Stimulated activated CD4-positive, alpha-beta T cell treated with anti-CD3 and anti-CD28 coated beads, Interleukin-12 subunit alpha, Interleukin-12 subunit beta, amount 100 ng/mL, for 24 hours (primary cell): ENCODE data around the gene METAP1D.

Experiments
- DNase-seq, 2 experiments: peaks; one replicate each; pipeline ENCODE4 v3.0.0-alpha.2; 2020; ENCODE audit warnings: low read depth in 2 of 2

METAP1D gene

DNA sequence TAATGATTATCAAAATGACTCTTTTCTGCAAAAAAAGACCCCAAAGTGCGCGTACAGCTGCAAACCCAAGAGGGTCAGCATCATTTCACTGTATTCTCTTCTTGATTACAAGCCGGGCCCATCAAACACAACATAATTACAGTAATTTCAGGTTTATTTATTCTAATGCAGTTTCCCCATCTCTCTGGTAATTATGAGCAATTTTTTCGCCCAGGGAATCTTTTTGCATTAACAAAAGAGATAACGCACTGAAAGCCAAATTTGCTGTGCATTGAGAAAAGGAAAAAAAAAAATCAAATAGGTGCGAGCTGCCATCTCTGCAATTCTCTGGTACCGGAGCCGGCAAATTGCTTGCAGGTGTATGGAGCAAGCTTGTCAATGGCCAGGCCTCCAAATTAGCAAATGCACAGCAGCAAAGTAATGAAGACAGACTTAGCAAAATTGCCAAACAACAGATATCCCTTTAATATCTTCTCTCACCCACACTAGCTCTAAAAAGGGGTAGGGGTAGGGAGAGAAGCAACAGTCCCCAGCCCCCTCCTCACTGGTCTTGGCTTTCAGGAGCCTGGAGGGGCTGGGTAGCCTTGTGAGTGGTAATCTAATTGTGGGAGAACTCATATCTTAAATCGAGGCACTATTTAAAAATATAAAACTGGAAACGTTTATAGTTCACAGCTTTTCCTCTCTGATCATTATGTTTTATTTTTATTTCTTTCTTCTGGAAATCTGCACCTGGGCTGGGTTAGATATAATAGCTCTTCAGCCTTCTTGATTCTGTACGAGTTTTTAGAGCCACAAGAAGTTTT, 92.2 kb downstream of the METAP1D start:
- DNase-seq = no peak

GRCh38 chr2:172092716-172093415, 93.1 kb downstream of the METAP1D start:
- DNase-seq = no peak

DNA sequence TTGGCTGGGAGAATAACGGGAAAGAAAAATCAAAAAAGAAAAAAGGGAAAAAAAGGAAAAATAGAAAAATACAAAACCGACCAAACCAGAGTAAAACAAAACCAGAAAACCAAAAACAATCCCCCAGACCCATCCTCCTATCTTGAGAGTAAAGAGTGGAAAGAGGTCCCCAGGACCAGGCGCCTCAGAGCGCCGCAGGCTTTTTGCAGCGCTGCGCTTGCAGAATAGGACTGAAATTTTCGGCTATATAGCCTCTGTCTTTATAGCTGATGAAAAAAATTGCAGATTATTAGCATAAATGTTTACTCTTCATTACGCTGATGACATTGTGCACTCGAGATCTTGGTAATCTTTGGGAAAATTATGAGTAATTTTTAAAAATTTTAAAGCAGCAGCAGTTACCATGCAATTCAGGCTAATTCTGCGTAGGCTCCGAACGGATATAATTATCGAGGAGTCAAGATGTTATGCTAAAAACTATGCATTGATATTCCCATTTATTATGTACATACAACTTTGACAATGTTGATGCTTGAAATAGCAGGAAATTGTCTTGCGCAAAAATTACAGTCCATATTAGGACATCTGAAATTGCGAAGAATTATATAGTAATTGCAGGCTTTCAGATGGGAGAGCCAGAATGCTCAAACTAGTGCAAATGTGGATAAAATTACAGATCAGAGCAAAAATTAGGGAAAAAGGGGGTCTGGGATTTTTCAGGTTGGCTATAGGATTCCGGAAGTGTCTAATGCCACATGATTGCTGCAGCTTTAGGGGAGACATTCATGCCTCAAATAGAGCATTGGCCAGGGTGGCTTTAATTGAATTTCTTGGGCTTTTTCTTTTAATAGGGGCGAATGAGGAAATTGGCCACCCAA, 93.9 kb downstream of the METAP1D start:
- DNase-seq = no peak

GRCh38 chr2:172094294-172095145, 94.8 kb downstream of the METAP1D start:
- no peak for DNase-seq

DNA sequence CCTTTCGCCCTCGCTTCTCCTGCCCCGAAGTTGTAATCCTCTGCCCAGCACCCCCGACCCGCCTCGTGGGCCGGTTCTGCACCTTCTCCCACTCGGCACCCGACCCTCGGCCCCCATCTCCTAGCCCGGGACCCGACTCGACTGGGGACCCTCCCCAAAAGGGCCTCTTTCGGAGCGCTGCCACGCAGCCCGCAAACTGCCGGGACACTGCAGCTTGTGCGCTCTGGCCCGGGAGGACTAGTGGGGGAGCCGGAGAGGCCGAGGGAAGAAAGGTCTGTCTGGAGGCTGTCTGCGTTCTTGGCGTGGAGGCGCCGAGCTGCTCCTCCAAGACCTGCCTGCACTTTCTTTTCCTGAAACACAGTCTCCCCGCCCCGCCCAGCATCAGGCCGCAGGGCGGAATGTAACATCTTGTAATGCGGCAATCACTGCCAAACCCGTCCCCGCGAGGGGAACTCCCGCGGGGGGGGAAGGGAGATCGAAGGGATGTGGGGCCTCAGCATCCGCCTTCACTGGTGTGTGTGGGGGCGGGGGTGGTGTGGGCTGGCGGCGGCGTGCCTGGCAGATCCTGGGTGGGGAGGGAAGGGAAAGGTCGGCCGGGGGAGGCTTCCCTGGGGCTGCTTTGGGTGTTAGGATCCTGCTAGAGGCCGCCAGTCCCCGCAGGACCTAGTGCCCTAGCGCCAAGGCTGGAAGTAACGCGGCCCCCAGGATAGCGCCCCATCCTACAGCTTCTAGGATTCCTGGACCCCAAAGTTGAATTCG, 95.6 kb downstream of the METAP1D start:
- no peak for DNase-seq

- DNase-seq = no peak
These were observed 96.3 kb downstream of the METAP1D start for GRCh38 chr2:172095905-172096625.

- no peak for DNase-seq
These were observed 97.1 kb downstream of the METAP1D start for GRCh38 chr2:172096626-172097547.

- no peak for DNase-seq
These were observed 97.9 kb downstream of the METAP1D start for GRCh38 chr2:172097557-172098131.

GRCh38 chr2:172098287-172098649, 98.5 kb downstream of the METAP1D start:
- no peak for DNase-seq

- DNase-seq = no peak
These were observed 99.1 kb downstream of the METAP1D start for GRCh38 chr2:172098650-172099471.

- no peak for DNase-seq
These were observed 99.8 kb downstream of the METAP1D start for GRCh38 chr2:172099472-172100079.

DNA sequence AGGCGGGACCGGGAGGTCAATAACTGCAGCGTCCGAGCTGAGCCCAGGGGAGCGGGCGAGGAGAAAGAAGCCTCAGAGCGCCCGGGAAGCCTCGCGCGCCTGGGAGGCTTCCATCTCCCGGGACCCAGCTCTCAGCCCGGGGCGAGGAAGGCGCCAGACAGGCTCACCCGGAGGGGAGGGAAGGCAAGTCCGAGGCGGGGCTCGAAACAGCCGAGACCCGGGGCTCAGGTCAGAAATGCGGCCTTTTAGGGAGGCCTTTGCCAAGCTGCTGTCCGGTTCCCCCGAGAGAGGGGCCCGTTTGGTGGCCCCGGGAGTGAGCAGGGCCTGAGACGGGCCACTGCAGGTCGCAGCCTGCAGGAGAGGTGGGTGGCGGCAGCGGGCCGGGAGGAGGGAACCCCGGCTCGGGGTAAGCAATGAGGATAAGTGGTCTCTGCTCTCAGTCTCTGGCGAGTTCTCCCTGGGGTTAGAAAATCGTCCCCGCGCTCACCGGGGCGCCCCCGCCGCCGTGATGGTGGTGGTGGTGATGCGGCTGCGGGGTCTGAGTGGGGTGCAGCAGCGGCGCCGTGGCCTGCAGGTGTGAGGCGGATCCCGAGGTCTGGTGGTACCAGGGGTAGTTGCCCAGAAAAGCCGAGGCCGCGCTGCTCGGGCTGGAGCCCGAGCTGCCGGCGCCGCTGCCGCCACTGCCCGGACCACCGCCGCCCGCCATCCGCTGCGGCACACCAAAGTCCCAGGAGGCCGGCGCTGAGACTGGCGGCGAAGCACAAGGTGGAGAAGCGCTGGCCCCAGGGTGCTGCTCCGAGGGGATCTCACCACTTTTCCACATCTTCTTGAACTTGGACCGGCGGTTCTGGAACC, 100.6 kb downstream of the METAP1D start:
- DNase-seq = no peak

GRCh38 chr2:172100935-172101820, 101.4 kb downstream of the METAP1D start:
- no peak for DNase-seq

- DNase-seq = no peak
These were observed 102.2 kb downstream of the METAP1D start for GRCh38 chr2:172101821-172102390.
